Activated CD8-positive, alpha-beta memory T cell treated with anti-CD3 and anti-CD28 coated beads, Interleukin-2, amount 50 U/mL, for 24 hours (primary cell): Measurements from ENCODE around the gene SORCS3.

Source experiments
- DNase-seq: peaks from one replicate; pipeline ENCODE4 v3.0.0-alpha.2; 2020; ENCODE audit errors: extremely low read depth

Gene SORCS3

GRCh38 chr10:104646146-104646545 lies 5.1 kb downstream of the SORCS3 start:
- no peak for DNase-seq

GRCh38 chr10:104648421-104648820 lies 7.3 kb downstream of the SORCS3 start:
- no peak for DNase-seq

- no peak for DNase-seq
Observed at GRCh38 chr10:104650072-104650471, 9.0 kb downstream of the SORCS3 start.

GRCh38 chr10:104650635-104651331 lies 9.7 kb downstream of the SORCS3 start:
- no peak for DNase-seq

- no peak for DNase-seq
Observed at GRCh38 chr10:104657036-104657435, 15.9 kb downstream of the SORCS3 start.

- no peak for DNase-seq
Observed at GRCh38 chr10:104657457-104657856, 16.4 kb downstream of the SORCS3 start.

GRCh38 chr10:104658067-104658466 lies 17.0 kb downstream of the SORCS3 start:
- no peak for DNase-seq

GRCh38 chr10:104659809-104660208 lies 18.7 kb downstream of the SORCS3 start:
- no peak for DNase-seq

GRCh38 chr10:104663076-104663475 lies 22.0 kb downstream of the SORCS3 start:
- DNase-seq, result no peak

- DNase-seq, result no peak
Observed at GRCh38 chr10:104663563-104663962, 22.5 kb downstream of the SORCS3 start.

- no peak for DNase-seq
Observed at GRCh38 chr10:104664205-104664604, 23.1 kb downstream of the SORCS3 start.

- DNase-seq, result no peak
Observed at GRCh38 chr10:104665174-104665573, 24.1 kb downstream of the SORCS3 start.

GRCh38 chr10:104666106-104666505 lies 25.0 kb downstream of the SORCS3 start:
- no peak for DNase-seq

- no peak for DNase-seq
Observed at GRCh38 chr10:104676874-104677273, 35.8 kb downstream of the SORCS3 start.

GRCh38 chr10:104678658-104679057 lies 37.6 kb downstream of the SORCS3 start:
- DNase-seq, result no peak

GRCh38 chr10:104680467-104681401 lies 39.6 kb downstream of the SORCS3 start:
- no peak for DNase-seq

GRCh38 chr10:104681485-104681884 lies 40.4 kb downstream of the SORCS3 start:
- no peak for DNase-seq

GRCh38 chr10:104683567-104683966 lies 42.5 kb downstream of the SORCS3 start:
- no peak for DNase-seq

- no peak for DNase-seq
Observed at GRCh38 chr10:104686829-104687228, 45.7 kb downstream of the SORCS3 start.

GRCh38 chr10:104688251-104689042 lies 47.4 kb downstream of the SORCS3 start:
- DNase-seq, result no peak

- DNase-seq, result no peak
Observed at GRCh38 chr10:104689105-104689504, 48.0 kb downstream of the SORCS3 start.

- no peak for DNase-seq
Observed at GRCh38 chr10:104689547-104689946, 48.5 kb downstream of the SORCS3 start.
